ENCODE data around the gene IL5.
"Not testable (repeated sequence)": the region's sequence is repeated elsewhere in the genome, so short reads cannot be mapped to it uniquely, and the experiment has no call there.

The IL5 gene

GRCh38 chr5:132556153-132556762 is 12.9 kb upstream of the IL5 start:
- no peak for DNase-seq (ENCODE audit: extremely low spot score)
- CTCF ChIA-PET = interaction anchor here (0.8 to 1.8 kb wide), 3 partner anchors 10 to 30 kb away, joined by 3 to 4 read pairs (median 4); no protein-coding TSS in a partner anchor
- no peak for TF ChIP-seq CTCF (IDR thresholded peaks at IDR 0.05; ENCODE audit: control extremely low read depth, extremely low read depth, low read depth, missing control alignments)
- POLR2A ChIA-PET = no interaction called here

GRCh38 chr5:132549576-132549975 is 6.3 kb upstream of the IL5 start:
- no peak for TF ChIP-seq CTCF (IDR thresholded peaks at IDR 0.05; ENCODE audit: control extremely low read depth, extremely low read depth, low read depth, missing control alignments)
- no peak for DNase-seq (ENCODE audit: extremely low spot score)
- ChIA-PET CTCF (interaction anchor here (1.7 to 2.1 kb wide), 2 partner anchors 21 to 49 kb away, joined by 4 to 5 read pairs; no protein-coding TSS in a partner anchor), POLR2A (no interaction called here)

- POLR2A ChIA-PET; DNase-seq (ENCODE audit: extremely low spot score): not testable (repeated sequence)
- CTCF ChIA-PET = interaction anchor here (1.2 to 4.2 kb wide), 4 partner anchors 12 to 268 kb away, joined by 3 to 17 read pairs (median 7); no protein-coding TSS in a partner anchor
Observed at GRCh38 chr5:132548834-132549233, 5.5 kb upstream of the IL5 start.

- ChIA-PET POLR2A (no interaction called here), CTCF (interaction anchor here (0.9 to 4.2 kb wide), 2 partner anchors 11 to 523 kb away, joined by 3 to 17 read pairs; no protein-coding TSS in a partner anchor)
- TF ChIP-seq CTCF (IDR thresholded peaks at IDR 0.05; ENCODE audit: control extremely low read depth, extremely low read depth, low read depth, missing control alignments) = no peak
- no peak for DNase-seq (ENCODE audit: extremely low spot score)
Observed at GRCh38 chr5:132547269-132547668, 3.9 kb upstream of the IL5 start.

- POLR2A ChIA-PET = no interaction called here
- TF ChIP-seq CTCF (IDR thresholded peaks at IDR 0.05; ENCODE audit: control extremely low read depth, extremely low read depth, low read depth, missing control alignments) = no peak
- CTCF ChIA-PET = interaction anchor here (1.7 to 5.4 kb wide), 3 partner anchors 10 to 274 kb away, joined by 5 to 29 read pairs (median 17); no protein-coding TSS in a partner anchor
- no peak for DNase-seq (ENCODE audit: extremely low spot score)
Observed at GRCh38 chr5:132546108-132546507, 2.8 kb upstream of the IL5 start.

GRCh38 chr5:132540764-132541163 is 2.6 kb downstream of the IL5 start:
- DNase-seq (ENCODE audit: extremely low spot score) = no peak
- CTCF ChIA-PET = interaction anchor here (1.3 kb wide), 1 partner anchor 34 kb away, joined by 3 read pairs; no protein-coding TSS in a partner anchor
- TF ChIP-seq CTCF (IDR thresholded peaks at IDR 0.05; ENCODE audit: control extremely low read depth, extremely low read depth, low read depth, missing control alignments) = no peak
- POLR2A ChIA-PET = no interaction called here

GRCh38 chr5:132540149-132540548 is 3.2 kb downstream of the IL5 start:
- ChIA-PET CTCF (interaction anchor here (1.3 kb wide), 1 partner anchor 34 kb away, joined by 3 read pairs; no protein-coding TSS in a partner anchor), POLR2A (no interaction called here)
- no peak for DNase-seq (ENCODE audit: extremely low spot score)
- no peak for TF ChIP-seq CTCF (IDR thresholded peaks at IDR 0.05; ENCODE audit: control extremely low read depth, extremely low read depth, low read depth, missing control alignments)

All from GM10248 (cell line).